ENCODE data around the gene MEN1. TPM values are rescaled to one million over a fixed set of nuclear protein-coding genes. Genes with fewer than 3 reads are reported as not detected.

The MEN1 gene
- total RNA-seq, 2 experiments from 2014 or later: 16.4 to 17.7 TPM

- Histone ChIP-seq H3K4me3 (ENCODE audit: low read length) (no peak overlapping the region), H3K27me3 (ENCODE audit: control insufficient read depth in 1 of 2, insufficient read depth in 2 of 2, low read length in 2 of 2) (no peaks in the 10 kb centered on the region), H3K9me3 (ENCODE audit: control insufficient read depth in 1 of 2, insufficient read depth in 1 of 2, low read length in 2 of 2) (no peaks in the 10 kb centered on the region), H3K27ac (ENCODE audit: low read depth in 1 of 2, low read length in 2 of 2) (no peak overlapping the region), H3K36me3 (ENCODE audit: insufficient read depth, low read length) (peaks cover 47% of the 10 kb centered on the region), H3K4me1 (ENCODE audit: insufficient read depth, low read length) (peaks cover 24% of the 10 kb centered on the region)
- no peak overlapping the region for H3K27ac Mint-ChIP-seq
- intact Hi-C loops (cut with DNase I, micrococcal nuclease): loop anchor here (5.0 to 10.0 kb wide), 4 partner anchors 53 to 328 kb away; partner anchors contain the start of genes CDC42BPG (in 1 of the 2) and ZNHIT2 (in 1 of the 2)
- H3K36me3 Mint-ChIP-seq (ENCODE audit: low read depth): peaks cover 55% of the 10 kb centered on the region
- POLR2A ChIA-PET: interaction anchor here (1.4 kb wide), 1 partner anchor 10 kb away, joined by 5 read pairs; no protein-coding TSS in a partner anchor
- H3K4me1 Mint-ChIP-seq (ENCODE audit: low read depth): peaks cover 24% of the 10 kb centered on the region
- no peak overlapping the region for H3K4me3 Mint-ChIP-seq
- DNase-seq (no peak), ATAC-seq (ENCODE audit: poor library complexity) (no peak)
- no peaks in the 10 kb centered on the region for H3K9me3 Mint-ChIP-seq
- TF ChIP-seq CTCF (IDR thresholded peaks at IDR 0.05): no peak
- CTCF ChIA-PET: interaction anchor here (1.6 to 2.0 kb wide), 2 partner anchors 12 to 28 kb away, joined by 6 to 7 read pairs; no protein-coding TSS in a partner anchor
- no peaks in the 10 kb centered on the region for H3K27me3 Mint-ChIP-seq
Measured at GRCh38 chr11:64789331-64790204, 20.8 kb downstream of the MEN1 start.

GRCh38 chr11:64788321-64789215 is 21.8 kb downstream of the MEN1 start:
- H3K36me3 Mint-ChIP-seq (ENCODE audit: low read depth): peaks cover 45% of the 10 kb centered on the region
- no peak for DNase-seq
- H3K4me3 Mint-ChIP-seq: no peak overlapping the region
- no peaks in the 10 kb centered on the region for H3K27me3 ChIP-seq (ENCODE audit: control insufficient read depth in 1 of 2, insufficient read depth in 2 of 2, low read length in 2 of 2)
- no peak overlapping the region for H3K4me3 ChIP-seq (ENCODE audit: low read length)
- H3K9me3 ChIP-seq (ENCODE audit: control insufficient read depth in 1 of 2, insufficient read depth in 1 of 2, low read length in 2 of 2): no peaks in the 10 kb centered on the region
- no peaks in the 10 kb centered on the region for H3K27me3 Mint-ChIP-seq
- peaks cover 15% of the 10 kb centered on the region for H3K4me1 Mint-ChIP-seq (ENCODE audit: low read depth)
- no peak overlapping the region for H3K27ac Mint-ChIP-seq
- ATAC-seq (ENCODE audit: poor library complexity): no peak
- TF ChIP-seq CTCF (IDR thresholded peaks at IDR 0.05): no peak
- peaks cover 19% of the 10 kb centered on the region for H3K4me1 ChIP-seq (ENCODE audit: insufficient read depth, low read length)
- ChIA-PET CTCF (interaction anchor here (0.8 to 2.0 kb wide), 4 partner anchors 13 to 55 kb away, joined by 3 to 7 read pairs (median 6); no protein-coding TSS in a partner anchor), POLR2A (interaction anchor here (0.9 to 1.4 kb wide), 3 partner anchors 9 to 71 kb away, joined by 4 to 5 read pairs (median 5); partner anchors contain the start of gene SF1)
- no peaks in the 10 kb centered on the region for H3K9me3 Mint-ChIP-seq
- intact Hi-C loops (cut with DNase I, micrococcal nuclease): loop anchor here (5.0 to 10.0 kb wide), 4 partner anchors 54 to 329 kb away; partner anchors contain the start of genes CDC42BPG (in 1 of the 2) and ZNHIT2 (in 1 of the 2)
- no peak overlapping the region for H3K27ac ChIP-seq (ENCODE audit: low read depth in 1 of 2, low read length in 2 of 2)
- peaks cover 46% of the 10 kb centered on the region for H3K36me3 ChIP-seq (ENCODE audit: insufficient read depth, low read length)

Measured in CD4-positive, alpha-beta T cell (primary cell).